Upper lobe of left lung (tissue), 6 donors: ENCODE results near the gene LRRC47. TPM values are rescaled to one million over a fixed set of nuclear protein-coding genes. Genes with fewer than 3 reads are reported as not detected.

Experiments
- ATAC-seq, 2 donors: fragments of 200-7000 bp; cut with Tn5 transposase; one replicate each; pipeline ENCODE4 v1.9.1; 2022; ENCODE audit warnings: mild to moderate bottlenecking in 2 of 2, moderate library complexity in 2 of 2; ENCODE audit not compliant: low FRiP score in 2 of 2
- DNase-seq, 2 donors: peaks; one replicate each; pipeline ENCODE4 v3.0.0-alpha.2; 2019 to 2020
- H3K27ac ChIP-seq, 4 donors: fragments of 200-600 bp; sonication (generic); one replicate each; pipeline ENCODE4 v1.5.1; 2016 to 2019
- H3K27me3 ChIP-seq, 4 donors: fragments of 200-600 bp; sonication (generic); one replicate each; pipeline ENCODE4 v1.5.1; 2017 to 2019
- H3K36me3 ChIP-seq, 4 donors: fragments of 200-600 bp; sonication (generic); one replicate each; pipeline ENCODE4 v1.5.1; 2016 to 2019
- H3K4me1 ChIP-seq, 4 donors: fragments of 200-600 bp; sonication (generic); one replicate each; pipeline ENCODE4 v1.5.1; 2018 to 2019
- H3K4me3 ChIP-seq, 4 donors: fragments of 200-600 bp; sonication (generic); one replicate each; pipeline ENCODE4 v1.5.1; 2017 to 2019; ENCODE audit warnings: mild to moderate bottlenecking in 2 of 4, moderate library complexity in 1 of 4
- H3K9me3 ChIP-seq, 4 donors: fragments of 200-600 bp; sonication (generic); one replicate each; pipeline ENCODE4 v1.5.1; 2018 to 2019
- EP300 ChIP-seq, 4 donors: sonication (generic); formaldehyde crosslinking; IDR thresholded peaks; one replicate each; pipeline ENCODE4 v1.5.1; 2017; ENCODE audit warnings: antibody characterized with exemption in 4 of 4, control low read depth in 2 of 4
- POLR2A ChIP-seq, 4 donors: fragments of 450-650 bp; IDR thresholded peaks; one replicate each; pipeline ENCODE4 v1.5.1; 2016 to 2017; ENCODE audit warnings: antibody characterized with exemption in 4 of 4, mild to moderate bottlenecking in 2 of 4
- POLR2AphosphoS5 ChIP-seq, 2 donors: sonication (generic); formaldehyde crosslinking; IDR thresholded peaks; one replicate each; pipeline ENCODE4 v1.5.1; 2017; ENCODE audit warnings: antibody characterized with exemption in 2 of 2
- WGBS, 2 donors: methylation state at CpG; one replicate each; pipeline ENCODE4 v1.1.5; 2017 to 2018; 5-methylcytosine and 5-hydroxymethylcytosine counted together
- total RNA-seq, 6 donors: library from RNA; depleted of rRNA in 4 of 6; stranded (reverse); fragments of >200 nt in 4 of 6; gene quantifications; one replicate each; pipeline versions ENCODE4 v1.1.0 to v1.2.1, GENCODE V29; 2016 to 2021
- TF ChIP-seq, protein P1 (sequence below), 6 experiments: fragments of 450-650 bp in 4 of 6; fragments of 200-600 bp in 2 of 6; sonication (generic) in 2 of 6; IDR thresholded peaks; one replicate each; pipeline ENCODE4 v1.5.1; 2016 to 2019; ENCODE audit warnings: antibody characterized with exemption in 6 of 6
- donor health status: DM: no; HTN: no; CAD: no; lungs with moderate emphysema.
- donor health status: DM: no; HTN: yes; CAD: no; lungs with severe emphysema.

LRRC47 gene
- total RNA-seq, 6 donors from 2014 or later: 30.3 to 63.9 (median 39.3) TPM

DNA sequence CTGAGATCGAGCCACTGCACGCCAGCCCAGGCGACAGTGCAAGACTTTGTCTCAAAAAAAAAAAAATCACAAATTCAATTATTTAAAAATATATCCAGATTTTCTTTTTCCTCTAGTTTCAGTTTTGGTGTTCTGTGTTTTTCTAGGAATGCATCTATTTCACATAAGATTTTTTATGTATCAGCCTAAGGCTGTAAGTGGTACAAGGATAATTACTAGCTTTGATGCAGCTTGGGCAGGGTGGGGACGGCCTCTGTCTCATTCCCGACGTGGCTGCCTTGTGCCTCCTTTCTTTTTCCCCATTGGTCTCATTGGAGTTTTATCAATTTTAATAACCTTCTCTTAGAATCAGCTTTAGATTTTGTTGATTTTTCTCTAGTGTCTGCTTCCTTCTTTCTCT is 37.1 kb downstream of the LRRC47 start:
- H3K27me3 ChIP-seq: no peaks in the 10 kb centered on the region
- DNase-seq (no peak), ATAC-seq (no peak)
- H3K4me3 ChIP-seq: no peak overlapping the region
- H3K9me3 ChIP-seq: no peaks in the 10 kb centered on the region
- H3K36me3 ChIP-seq: no peaks in the 10 kb centered on the region
- TF ChIP-seq, protein P1, sequence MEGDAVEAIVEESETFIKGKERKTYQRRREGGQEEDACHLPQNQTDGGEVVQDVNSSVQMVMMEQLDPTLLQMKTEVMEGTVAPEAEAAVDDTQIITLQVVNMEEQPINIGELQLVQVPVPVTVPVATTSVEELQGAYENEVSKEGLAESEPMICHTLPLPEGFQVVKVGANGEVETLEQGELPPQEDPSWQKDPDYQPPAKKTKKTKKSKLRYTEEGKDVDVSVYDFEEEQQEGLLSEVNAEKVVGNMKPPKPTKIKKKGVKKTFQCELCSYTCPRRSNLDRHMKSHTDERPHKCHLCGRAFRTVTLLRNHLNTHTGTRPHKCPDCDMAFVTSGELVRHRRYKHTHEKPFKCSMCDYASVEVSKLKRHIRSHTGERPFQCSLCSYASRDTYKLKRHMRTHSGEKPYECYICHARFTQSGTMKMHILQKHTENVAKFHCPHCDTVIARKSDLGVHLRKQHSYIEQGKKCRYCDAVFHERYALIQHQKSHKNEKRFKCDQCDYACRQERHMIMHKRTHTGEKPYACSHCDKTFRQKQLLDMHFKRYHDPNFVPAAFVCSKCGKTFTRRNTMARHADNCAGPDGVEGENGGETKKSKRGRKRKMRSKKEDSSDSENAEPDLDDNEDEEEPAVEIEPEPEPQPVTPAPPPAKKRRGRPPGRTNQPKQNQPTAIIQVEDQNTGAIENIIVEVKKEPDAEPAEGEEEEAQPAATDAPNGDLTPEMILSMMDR (IDR thresholded peaks at IDR 0.05): no peak
- TF ChIP-seq POLR2AphosphoS5 (IDR thresholded peaks at IDR 0.05) (no peak), POLR2A (IDR thresholded peaks at IDR 0.05) (no peak), EP300 (IDR thresholded peaks at IDR 0.05) (no peak)
- no peaks in the 10 kb centered on the region for H3K4me1 ChIP-seq
- WGBS, 2 donors: 87 to 93% methylated on average over 6 of the region's 6 CpGs
- no peak overlapping the region for H3K27ac ChIP-seq

DNA sequence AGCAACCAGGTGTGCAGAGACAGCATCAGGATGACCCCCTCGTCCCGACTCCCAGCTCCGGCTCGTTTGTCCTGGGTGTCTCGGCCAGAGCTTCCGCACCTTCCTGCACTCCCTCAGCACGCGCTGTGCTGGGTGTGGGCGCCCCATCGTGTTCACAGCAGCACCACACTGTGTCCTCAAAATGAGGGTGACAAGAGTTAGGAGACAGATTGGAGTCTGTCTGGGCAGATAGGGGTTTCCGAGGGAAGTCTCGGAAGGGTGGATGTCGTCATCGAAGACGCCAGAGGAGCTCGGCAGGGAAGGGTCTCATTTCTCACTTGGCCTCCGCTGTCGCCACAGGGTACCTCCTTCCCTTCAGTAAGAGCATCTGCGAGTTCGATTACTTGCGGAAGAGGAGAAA is 39.9 kb downstream of the LRRC47 start:
- 70 to 83% methylated on average over 15 to 21 of the region's 21 CpGs for WGBS, 2 donors
- TF ChIP-seq, protein P1 (IDR thresholded peaks at IDR 0.05): no peak
- no peak for ATAC-seq

DNA sequence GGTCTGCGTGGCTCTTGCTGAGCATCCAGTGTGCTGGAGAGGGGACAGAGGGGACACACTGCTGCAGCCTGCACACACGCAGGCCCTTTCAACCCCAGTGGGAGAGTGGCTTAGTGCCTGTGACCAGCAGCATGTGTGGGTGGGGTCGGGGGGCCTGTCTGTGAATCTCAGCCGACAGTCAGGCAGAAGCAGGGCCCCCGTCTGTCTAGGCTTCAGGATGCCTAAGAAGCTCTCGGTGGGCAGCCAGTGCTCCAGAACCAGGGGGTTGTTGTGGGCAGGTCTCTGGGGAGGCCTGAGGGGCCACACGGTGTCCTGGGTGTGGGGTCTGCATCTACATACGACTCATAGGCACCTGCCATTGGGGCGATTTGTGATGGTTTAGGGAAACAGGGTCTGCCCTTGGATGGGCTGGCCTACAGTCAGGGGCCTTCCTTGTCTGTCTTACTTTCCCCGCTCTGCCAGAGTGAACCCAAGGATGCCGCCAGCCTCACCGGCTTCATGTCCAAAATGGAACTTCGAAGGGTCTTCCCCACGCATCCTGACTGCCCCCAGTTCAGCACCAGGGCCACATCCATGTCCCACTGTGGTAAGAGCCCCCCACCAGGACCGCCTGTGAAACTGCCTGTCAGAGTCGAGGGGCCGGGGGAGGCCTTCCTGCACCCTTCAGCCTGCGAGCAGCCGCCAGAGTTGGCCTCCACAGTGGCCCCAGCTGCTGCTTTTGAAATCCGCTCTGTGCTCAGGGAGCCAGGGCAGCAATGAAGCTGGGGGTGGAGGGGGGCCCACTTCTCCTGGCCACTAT is 42.4 kb downstream of the LRRC47 start:
- H3K27me3 ChIP-seq: no peaks in the 10 kb centered on the region
- DNase-seq: no peak
- no peaks in the 10 kb centered on the region for H3K9me3 ChIP-seq
- H3K36me3 ChIP-seq: no peaks in the 10 kb centered on the region
- ATAC-seq: no peak
- H3K4me1 ChIP-seq: no peaks in the 10 kb centered on the region
- TF ChIP-seq EP300 (IDR thresholded peaks at IDR 0.05): no peak
- no peak for TF ChIP-seq POLR2A (IDR thresholded peaks at IDR 0.05)
- no peak for TF ChIP-seq POLR2AphosphoS5 (IDR thresholded peaks at IDR 0.05)
- TF ChIP-seq, protein P1 (IDR thresholded peaks at IDR 0.05): no peak
- 77 to 80% methylated on average over 14 to 20 of the region's 20 CpGs for WGBS, 2 donors
- H3K4me3 ChIP-seq: no peak overlapping the region
- no peak overlapping the region for H3K27ac ChIP-seq

More for the DNA sequence above, 39.9 kb downstream of the LRRC47 start:
- Histone ChIP-seq H3K4me1 (no peaks in the 10 kb centered on the region), H3K4me3 (no peak overlapping the region), H3K27ac (no peak overlapping the region), H3K36me3 (no peaks in the 10 kb centered on the region), H3K9me3 (no peaks in the 10 kb centered on the region), H3K27me3 (no peaks in the 10 kb centered on the region)
- no peak for DNase-seq

DNA sequence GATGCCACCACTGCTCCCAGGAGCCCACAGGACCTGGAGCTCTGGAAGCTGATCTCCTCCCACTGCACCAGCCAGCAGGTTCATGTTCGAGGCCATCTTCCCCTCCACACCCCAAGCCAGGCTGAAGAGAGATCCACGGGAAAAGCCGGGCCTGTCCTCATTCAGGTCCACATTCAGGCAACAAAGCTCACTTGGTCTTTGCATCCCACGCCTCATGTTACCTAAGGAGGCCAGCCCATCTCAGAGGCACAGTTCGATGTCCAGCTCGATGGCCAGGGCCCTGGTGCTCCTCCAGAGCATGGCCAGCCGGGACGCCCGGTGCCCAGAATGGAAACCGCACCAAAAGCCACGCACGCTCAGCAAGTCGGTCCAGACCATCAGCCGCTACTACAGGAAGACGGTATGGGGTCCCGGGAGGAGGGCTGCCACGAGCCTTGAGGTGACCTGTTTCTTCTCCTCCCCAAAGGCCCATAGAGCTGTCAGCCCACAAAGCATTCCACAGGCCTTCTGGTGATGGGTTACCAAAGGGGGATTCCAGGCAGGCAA is 43.8 kb downstream of the LRRC47 start, which contains the start of gene CCDC27:
CCDC27 (plus strand) TSS at position 51 of the 546 bp plus-strand sequence; CDS start at position 83, 32 bp downstream.
- Histone ChIP-seq H3K27ac (no peak within 1 kb of the TSS), H3K4me1 (peaks cover 3 to 9% (median 6%) of the 10 kb centered on the region in 4 donors), H3K9me3 (no peaks in the 10 kb centered on the region), H3K27me3 (no peaks in the 10 kb centered on the region), H3K36me3 (no peaks in the 10 kb centered on the region), H3K4me3 (no peak within 1 kb of the TSS)
- no peak for ATAC-seq
- no peak for TF ChIP-seq POLR2AphosphoS5 (IDR thresholded peaks at IDR 0.05)
- TF ChIP-seq EP300 (IDR thresholded peaks at IDR 0.05): no peak
- TF ChIP-seq, protein P1 (IDR thresholded peaks at IDR 0.05): no peak
- no peak for TF ChIP-seq POLR2A (IDR thresholded peaks at IDR 0.05)
- 85 to 91% methylated on average over 8 to 17 of the region's 17 CpGs for WGBS, 2 donors
- DNase-seq: no peak
